Immature natural killer cell (primary cell): ENCODE results near the gene SNTG2. TPM values are rescaled to one million over a fixed set of nuclear protein-coding genes. Genes with fewer than 3 reads are reported as not detected.
"Not testable (repeated sequence)": the region's sequence is repeated elsewhere in the genome, so short reads cannot be mapped to it uniquely, and the experiment has no call there.

ENCODE experiments used
- DNase-seq, 3 donors: peaks; one replicate each; pipeline ENCODE4 v3.0.0; 2022; ENCODE audit warnings: mixed read lengths in 1 of 3
- H3K27ac Mint-ChIP-seq, 6 donors: one replicate each; pipeline ENCODE4 v1.8.0; 2020; ENCODE audit warnings: mixed read lengths in 6 of 6, mild to moderate bottlenecking in 5 of 6, inconsistent platforms in 4 of 6, moderate library complexity in 3 of 6
- H3K27me3 Mint-ChIP-seq, 3 donors: one replicate each; pipeline ENCODE4 v1.8.0; 2020 to 2021; ENCODE audit warnings: low read depth in 3 of 3, mild to moderate bottlenecking in 3 of 3, mixed read lengths in 3 of 3, moderate library complexity in 3 of 3, inconsistent platforms in 1 of 3
- H3K36me3 Mint-ChIP-seq, 3 donors: one replicate each; pipeline ENCODE4 v1.8.0; 2020; ENCODE audit warnings: mixed read lengths in 3 of 3, inconsistent platforms in 2 of 3, mild to moderate bottlenecking in 2 of 3
- H3K4me1 Mint-ChIP-seq, 2 donors: one replicate each; pipeline ENCODE4 v1.8.0; 2020; ENCODE audit warnings: inconsistent platforms in 2 of 2, mild to moderate bottlenecking in 2 of 2, mixed read lengths in 2 of 2, moderate library complexity in 1 of 2
- H3K4me3 Mint-ChIP-seq, 5 donors: one replicate each; pipeline ENCODE4 v1.8.0; 2020; ENCODE audit warnings: mild to moderate bottlenecking in 5 of 5, mixed read lengths in 5 of 5, inconsistent platforms in 3 of 5, moderate library complexity in 3 of 5
- H3K9me3 Mint-ChIP-seq, 6 donors: one replicate each; pipeline ENCODE4 v1.8.0; 2020; ENCODE audit warnings: mild to moderate bottlenecking in 6 of 6, mixed read lengths in 6 of 6, inconsistent platforms in 4 of 6, moderate library complexity in 3 of 6
- polyA plus RNA-seq, 3 donors: library from polyadenylated mRNA; unstranded; fragments of 300-500 nt; fragmentation: Illumina TruSeq; gene quantifications; one replicate each; pipeline ENCODE4 v1.2.3, GENCODE V29; 2021

The SNTG2 gene
- polyA plus RNA-seq, 3 donors from 2014 or later: not detected

- H3K4me1 Mint-ChIP-seq: no peaks in the 10 kb centered on the region
- no peak overlapping the region for H3K4me3 Mint-ChIP-seq
- H3K27me3 Mint-ChIP-seq: peaks cover 3 to 6% (median 3%) of the 10 kb centered on the region in 3 donors
- DNase-seq: no peak
- no peak overlapping the region for H3K27ac Mint-ChIP-seq
- no peaks in the 10 kb centered on the region for H3K9me3 Mint-ChIP-seq
- no peaks in the 10 kb centered on the region for H3K36me3 Mint-ChIP-seq
These were observed 410.1 kb downstream of the SNTG2 start for GRCh38 chr2:1360557-1361250.

GRCh38 chr2:1363367-1363766 is 412.7 kb downstream of the SNTG2 start:
- no peaks in the 10 kb centered on the region for H3K9me3 Mint-ChIP-seq
- no peak overlapping the region for H3K4me3 Mint-ChIP-seq
- H3K27me3 Mint-ChIP-seq: peaks cover 3 to 8% (median 3%) of the 10 kb centered on the region in 3 donors
- no peak overlapping the region for H3K27ac Mint-ChIP-seq
- no peak for DNase-seq
- no peaks in the 10 kb centered on the region for H3K36me3 Mint-ChIP-seq
- H3K4me1 Mint-ChIP-seq: no peaks in the 10 kb centered on the region

DNA sequence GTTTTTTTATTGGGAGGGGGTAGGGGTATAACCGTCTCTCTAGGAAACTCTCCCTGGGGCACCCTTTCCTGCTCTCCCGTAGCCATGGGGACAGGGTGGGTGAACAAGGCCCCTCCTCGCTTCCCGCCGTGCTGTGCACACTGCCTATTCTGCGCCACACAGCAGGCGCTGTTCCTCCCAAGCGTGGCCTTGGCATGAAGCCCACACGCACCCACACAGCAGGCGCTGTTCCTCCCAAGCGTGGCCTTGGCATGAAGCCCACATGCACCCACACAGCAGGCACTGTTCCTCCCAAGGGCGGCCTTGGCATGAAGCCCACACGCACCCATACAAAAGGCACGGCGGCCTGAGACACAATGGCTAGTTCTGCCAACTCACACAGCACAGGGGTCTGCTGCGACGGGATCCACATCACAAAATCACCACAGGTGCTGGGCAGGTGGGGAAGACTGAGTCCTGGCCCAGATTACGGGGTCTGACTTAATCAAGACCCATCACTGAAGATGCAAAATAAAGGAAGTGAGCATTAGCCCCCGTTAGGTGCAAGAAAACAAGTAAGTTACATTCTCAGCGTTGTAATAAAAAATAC is 416.0 kb downstream of the SNTG2 start:
- Mint-ChIP-seq H3K27me3 (peaks cover 0 to 5% (median 2%) of the 10 kb centered on the region in 3 donors), H3K4me3 (no peak overlapping the region), H3K4me1 (no peaks in the 10 kb centered on the region), H3K36me3 (no peaks in the 10 kb centered on the region), H3K27ac (no peak overlapping the region), H3K9me3 (no peaks in the 10 kb centered on the region)
- DNase-seq: no peak

DNA sequence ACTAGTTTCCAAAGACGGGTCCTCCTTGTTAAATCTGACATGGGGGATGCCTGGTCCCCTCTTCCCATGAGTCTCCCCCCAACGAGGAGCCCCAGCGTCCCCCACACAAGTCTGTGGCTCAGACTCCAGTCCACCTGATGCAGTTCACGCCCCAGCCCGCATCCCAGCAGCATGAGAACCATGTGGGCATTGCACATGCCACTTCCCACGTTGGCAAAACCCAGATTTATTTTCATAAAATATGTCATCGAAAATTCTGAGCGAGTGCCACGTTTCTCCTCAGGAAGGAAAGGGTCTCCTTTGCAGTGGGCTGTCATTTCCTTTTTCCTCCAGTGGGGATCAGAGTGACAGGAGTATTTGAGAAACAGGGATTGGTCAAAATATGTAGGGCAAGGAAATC is 417.0 kb downstream of the SNTG2 start:
- no peaks in the 10 kb centered on the region for H3K36me3 Mint-ChIP-seq
- no peak overlapping the region for H3K4me3 Mint-ChIP-seq
- H3K27me3 Mint-ChIP-seq: peaks cover 0 to 7% (median 2%) of the 10 kb centered on the region in 3 donors
- H3K4me1 Mint-ChIP-seq: no peaks in the 10 kb centered on the region
- H3K27ac Mint-ChIP-seq: no peak overlapping the region
- DNase-seq: no peak
- no peaks in the 10 kb centered on the region for H3K9me3 Mint-ChIP-seq

DNA sequence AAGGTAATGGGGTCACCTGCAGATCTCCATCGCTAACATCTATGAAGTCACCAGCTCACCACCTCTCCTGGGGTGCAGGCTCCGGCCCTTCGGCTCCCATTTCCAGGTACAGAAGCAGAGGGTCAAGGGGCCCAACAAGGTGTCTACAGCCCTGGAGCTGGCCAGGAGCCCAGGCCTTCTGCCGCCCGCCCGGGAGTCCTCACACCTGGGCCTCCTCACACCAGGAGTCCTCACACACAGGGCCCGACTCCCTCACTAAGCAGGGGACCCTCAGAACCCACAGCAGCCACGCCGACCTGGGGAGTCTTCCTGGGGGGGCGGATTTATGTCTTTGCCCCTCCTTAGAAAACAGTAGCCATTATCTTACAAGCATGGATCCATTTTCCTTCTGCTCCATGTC is 419.3 kb downstream of the SNTG2 start:
- no peaks in the 10 kb centered on the region for H3K36me3 Mint-ChIP-seq
- DNase-seq: no peak
- H3K27me3 Mint-ChIP-seq: peaks cover 0 to 7% (median 1%) of the 10 kb centered on the region in 3 donors
- H3K27ac Mint-ChIP-seq: no peak overlapping the region
- H3K4me1 Mint-ChIP-seq: no peaks in the 10 kb centered on the region
- H3K4me3 Mint-ChIP-seq: no peak overlapping the region
- H3K9me3 Mint-ChIP-seq: no peaks in the 10 kb centered on the region

- Mint-ChIP-seq H3K4me3 (no peak overlapping the region), H3K27me3 (peaks cover 1 to 5% (median 1%) of the 10 kb centered on the region in 3 donors), H3K9me3 (no peaks in the 10 kb centered on the region), H3K4me1 (no peaks in the 10 kb centered on the region), H3K27ac (no peak overlapping the region), H3K36me3 (no peaks in the 10 kb centered on the region)
- no peak for DNase-seq
These were observed 419.8 kb downstream of the SNTG2 start for GRCh38 chr2:1370461-1370860.

DNA sequence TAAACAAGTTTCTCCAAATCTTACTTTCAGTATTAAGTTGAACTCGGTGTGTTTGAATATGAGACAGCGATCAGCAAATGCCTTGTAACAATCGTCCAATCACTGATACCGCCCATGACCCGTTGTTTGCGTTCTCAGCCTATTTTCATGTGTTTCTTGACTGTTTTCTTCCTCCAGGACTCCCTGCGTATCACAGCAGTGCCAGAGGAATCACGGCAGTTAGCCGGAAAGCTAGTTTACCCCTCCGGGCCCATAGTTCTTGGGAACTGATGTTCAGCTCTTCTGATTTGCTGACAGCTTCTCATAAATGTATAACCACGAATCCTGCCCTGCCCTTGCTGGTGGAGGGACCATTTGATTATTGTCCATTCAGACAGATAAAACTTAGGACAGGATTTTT is 420.4 kb downstream of the SNTG2 start:
- Mint-ChIP-seq H3K4me1 (no peaks in the 10 kb centered on the region), H3K36me3 (no peaks in the 10 kb centered on the region), H3K27me3 (peaks cover 1 to 4% (median 3%) of the 10 kb centered on the region in 3 donors), H3K4me3 (no peak overlapping the region), H3K9me3 (no peaks in the 10 kb centered on the region), H3K27ac (no peak overlapping the region)
- no peak for DNase-seq

GRCh38 chr2:1373830-1374229 is 423.2 kb downstream of the SNTG2 start:
- H3K9me3 Mint-ChIP-seq: no peaks in the 10 kb centered on the region
- no peak overlapping the region for H3K4me3 Mint-ChIP-seq
- H3K27me3 Mint-ChIP-seq: peaks cover 1 to 3% (median 2%) of the 10 kb centered on the region in 3 donors
- H3K27ac Mint-ChIP-seq: no peak overlapping the region
- no peak for DNase-seq
- H3K4me1 Mint-ChIP-seq: no peaks in the 10 kb centered on the region
- no peaks in the 10 kb centered on the region for H3K36me3 Mint-ChIP-seq

GRCh38 chr2:1374287-1374686 is 423.6 kb downstream of the SNTG2 start:
- no peak for DNase-seq
- Mint-ChIP-seq H3K36me3 (no peaks in the 10 kb centered on the region), H3K9me3 (no peaks in the 10 kb centered on the region), H3K27ac (no peak overlapping the region), H3K4me1 (no peaks in the 10 kb centered on the region), H3K27me3 (peaks cover 2 to 4% (median 3%) of the 10 kb centered on the region in 3 donors), H3K4me3 (no peak overlapping the region)

GRCh38 chr2:1375794-1376193 is 425.1 kb downstream of the SNTG2 start:
- Mint-ChIP-seq H3K4me1 (no peaks in the 10 kb centered on the region), H3K36me3 (no peaks in the 10 kb centered on the region), H3K4me3 (no peak overlapping the region), H3K9me3 (no peaks in the 10 kb centered on the region), H3K27ac (no peak overlapping the region), H3K27me3 (peaks cover 3 to 4% (median 3%) of the 10 kb centered on the region in 3 donors)
- DNase-seq: no peak

DNA sequence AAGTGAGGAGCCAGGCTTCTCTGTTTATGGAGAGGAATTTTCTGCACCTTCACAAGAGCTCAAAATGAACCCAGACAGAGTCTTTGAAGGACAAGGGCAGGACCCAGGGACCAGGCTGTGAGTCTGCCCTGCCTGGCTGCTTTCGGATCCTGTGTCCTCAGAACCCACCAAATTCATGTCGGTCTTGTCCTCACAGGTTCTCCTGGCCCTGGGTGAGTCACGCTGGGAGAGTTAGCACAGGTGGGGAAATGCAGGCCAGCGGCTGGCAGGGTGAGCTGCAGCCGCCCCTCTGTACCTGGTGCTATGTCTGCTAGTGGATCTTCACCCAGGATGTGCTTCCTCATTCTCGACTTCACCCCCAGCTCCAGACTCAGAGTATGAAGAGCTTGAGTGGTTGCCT is 426.8 kb downstream of the SNTG2 start:
- H3K4me3 Mint-ChIP-seq: no peak overlapping the region
- no peaks in the 10 kb centered on the region for H3K36me3 Mint-ChIP-seq
- no peak overlapping the region for H3K27ac Mint-ChIP-seq
- H3K4me1 Mint-ChIP-seq: no peaks in the 10 kb centered on the region
- no peaks in the 10 kb centered on the region for H3K9me3 Mint-ChIP-seq
- peaks cover 2 to 4% (median 3%) of the 10 kb centered on the region in 3 donors for H3K27me3 Mint-ChIP-seq
- no peak for DNase-seq

DNA sequence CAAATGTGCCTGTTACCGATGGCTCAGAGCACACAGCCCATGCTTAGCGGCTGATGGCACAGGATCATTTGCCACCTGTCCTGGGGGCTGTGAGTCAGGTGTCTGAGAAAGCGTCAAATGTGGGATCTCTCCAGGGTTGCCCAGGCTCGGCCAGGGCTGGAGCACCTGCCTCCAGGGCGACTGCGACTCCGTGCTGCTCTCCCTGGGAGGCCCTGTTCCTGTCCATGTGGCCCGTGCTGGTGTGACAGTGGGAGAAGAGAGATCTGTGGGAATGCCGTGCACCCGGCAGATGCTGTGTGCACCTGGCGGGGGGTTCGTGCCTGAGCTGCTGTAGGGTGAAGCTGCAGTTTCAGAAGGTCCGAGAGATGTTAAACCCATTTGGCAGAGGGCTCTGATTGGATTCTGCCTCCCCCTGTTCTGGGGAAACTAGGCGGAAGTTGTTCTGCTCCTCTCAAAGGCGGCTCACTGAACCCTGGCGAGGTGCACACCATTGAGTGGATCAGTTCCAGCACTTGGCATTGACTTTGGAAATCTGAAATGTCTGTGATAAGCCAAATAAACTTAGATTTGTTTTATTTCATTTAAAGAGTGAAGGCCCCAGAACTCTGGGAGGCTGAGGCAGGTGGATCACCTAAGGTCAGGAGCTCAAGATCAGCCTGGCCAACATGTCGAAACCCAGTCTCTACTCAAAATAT is 428.0 kb downstream of the SNTG2 start:
- Mint-ChIP-seq H3K27me3 (peaks cover 2 to 4% (median 3%) of the 10 kb centered on the region in 3 donors), H3K27ac (no peak overlapping the region), H3K4me1 (no peaks in the 10 kb centered on the region), H3K36me3 (no peaks in the 10 kb centered on the region), H3K9me3 (no peaks in the 10 kb centered on the region), H3K4me3 (no peak overlapping the region)
- no peak for DNase-seq

- H3K27ac Mint-ChIP-seq: no peak overlapping the region
- H3K36me3 Mint-ChIP-seq: no peaks in the 10 kb centered on the region
- DNase-seq: no peak
- H3K4me1 Mint-ChIP-seq: no peaks in the 10 kb centered on the region
- peaks cover 0 to 4% (median 2%) of the 10 kb centered on the region in 3 donors for H3K27me3 Mint-ChIP-seq
- H3K9me3 Mint-ChIP-seq: no peaks in the 10 kb centered on the region
- H3K4me3 Mint-ChIP-seq: no peak overlapping the region
These were observed 431.0 kb downstream of the SNTG2 start for GRCh38 chr2:1381644-1382043.

DNA sequence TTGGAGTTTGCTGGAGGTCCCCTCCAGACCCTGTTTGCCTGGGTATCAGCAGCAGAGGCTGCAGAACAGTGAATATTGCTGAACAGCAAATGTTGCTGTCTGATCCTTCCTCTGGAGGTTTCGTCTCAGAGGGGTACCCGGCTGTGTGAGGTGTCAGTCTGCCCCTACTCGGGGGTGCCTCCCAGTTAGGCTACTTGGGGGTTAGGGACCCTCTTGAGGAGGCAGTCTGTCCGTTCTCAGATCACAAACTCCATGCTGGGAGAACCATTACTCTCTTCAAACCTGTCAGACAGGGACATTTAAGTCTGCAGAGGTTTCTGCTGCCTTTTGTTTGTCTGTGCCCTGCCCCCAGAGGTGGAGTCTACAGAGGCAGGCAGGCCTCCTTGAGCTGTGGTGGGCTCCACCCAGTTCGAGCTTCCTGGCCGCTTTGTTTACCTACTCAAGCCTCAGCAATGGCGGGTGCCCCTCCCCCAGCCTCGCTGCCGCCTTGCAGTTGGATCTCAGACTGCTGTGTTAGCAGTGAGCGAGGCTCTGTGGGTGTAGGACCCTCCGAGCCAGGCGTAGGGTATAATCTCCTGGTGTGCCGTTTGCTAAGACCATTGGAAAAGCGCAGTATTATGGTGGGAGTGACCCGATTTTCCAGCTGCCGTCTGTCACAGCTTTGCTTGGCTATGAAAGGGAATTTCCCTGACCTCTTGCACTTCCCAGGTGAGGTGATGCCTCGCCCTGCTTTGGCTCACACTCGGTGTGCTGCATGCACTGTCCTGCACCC is 437.5 kb downstream of the SNTG2 start:
- not testable (repeated sequence) for H3K9me3 Mint-ChIP-seq, DNase-seq, H3K27ac Mint-ChIP-seq, H3K36me3 Mint-ChIP-seq, H3K4me1 Mint-ChIP-seq, H3K4me3 Mint-ChIP-seq
- H3K27me3 Mint-ChIP-seq: peaks cover 4 to 15% (median 7%) of the 10 kb centered on the region in 3 donors
